ENCODE data around the gene STYK1.

Gene STYK1, protein sequence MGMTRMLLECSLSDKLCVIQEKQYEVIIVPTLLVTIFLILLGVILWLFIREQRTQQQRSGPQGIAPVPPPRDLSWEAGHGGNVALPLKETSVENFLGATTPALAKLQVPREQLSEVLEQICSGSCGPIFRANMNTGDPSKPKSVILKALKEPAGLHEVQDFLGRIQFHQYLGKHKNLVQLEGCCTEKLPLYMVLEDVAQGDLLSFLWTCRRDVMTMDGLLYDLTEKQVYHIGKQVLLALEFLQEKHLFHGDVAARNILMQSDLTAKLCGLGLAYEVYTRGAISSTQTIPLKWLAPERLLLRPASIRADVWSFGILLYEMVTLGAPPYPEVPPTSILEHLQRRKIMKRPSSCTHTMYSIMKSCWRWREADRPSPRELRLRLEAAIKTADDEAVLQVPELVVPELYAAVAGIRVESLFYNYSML

DNA sequence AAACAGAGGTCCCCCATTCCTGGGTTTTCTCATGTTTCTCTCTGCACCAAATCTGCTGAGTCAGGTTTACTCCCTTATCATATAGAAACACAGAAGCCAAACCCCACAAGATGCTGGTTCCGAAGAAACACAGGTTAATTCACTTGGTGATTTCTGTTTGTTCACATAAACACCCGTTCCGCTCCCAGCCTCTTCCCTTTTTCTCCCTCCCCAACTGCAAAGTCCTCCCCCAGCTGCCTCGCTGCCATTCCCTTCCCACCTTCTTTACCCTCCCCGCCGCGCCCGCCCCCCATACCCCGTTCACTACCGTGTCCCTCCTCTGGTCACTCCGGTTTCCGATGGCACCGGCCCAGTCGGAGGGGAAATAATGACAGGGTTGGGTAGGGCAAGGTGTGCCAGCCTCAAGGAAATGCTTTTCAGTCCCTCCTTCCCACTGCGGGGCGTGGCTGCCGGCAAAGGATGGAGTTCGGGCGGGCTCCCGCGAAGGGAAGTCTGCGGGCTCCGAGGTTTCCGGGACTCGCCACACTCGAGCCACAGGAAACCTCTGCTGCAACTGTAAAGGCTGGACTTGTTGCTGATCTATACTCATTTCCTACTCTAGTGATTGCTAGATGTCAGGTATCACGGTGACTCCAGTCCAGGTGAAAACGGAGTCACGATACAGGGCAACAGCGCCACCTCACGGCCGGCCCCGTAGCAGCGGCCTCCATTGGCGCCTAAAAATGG, at the start of gene STYK1:
Gene STYK1 (minus strand): TSS at position 394 of the 726 bp plus-strand sequence. CDS start 39,434 bp downstream, outside the sequence.
- DNase-seq (ENCODE audit: low read depth) = peak; percentile 45

DNA sequence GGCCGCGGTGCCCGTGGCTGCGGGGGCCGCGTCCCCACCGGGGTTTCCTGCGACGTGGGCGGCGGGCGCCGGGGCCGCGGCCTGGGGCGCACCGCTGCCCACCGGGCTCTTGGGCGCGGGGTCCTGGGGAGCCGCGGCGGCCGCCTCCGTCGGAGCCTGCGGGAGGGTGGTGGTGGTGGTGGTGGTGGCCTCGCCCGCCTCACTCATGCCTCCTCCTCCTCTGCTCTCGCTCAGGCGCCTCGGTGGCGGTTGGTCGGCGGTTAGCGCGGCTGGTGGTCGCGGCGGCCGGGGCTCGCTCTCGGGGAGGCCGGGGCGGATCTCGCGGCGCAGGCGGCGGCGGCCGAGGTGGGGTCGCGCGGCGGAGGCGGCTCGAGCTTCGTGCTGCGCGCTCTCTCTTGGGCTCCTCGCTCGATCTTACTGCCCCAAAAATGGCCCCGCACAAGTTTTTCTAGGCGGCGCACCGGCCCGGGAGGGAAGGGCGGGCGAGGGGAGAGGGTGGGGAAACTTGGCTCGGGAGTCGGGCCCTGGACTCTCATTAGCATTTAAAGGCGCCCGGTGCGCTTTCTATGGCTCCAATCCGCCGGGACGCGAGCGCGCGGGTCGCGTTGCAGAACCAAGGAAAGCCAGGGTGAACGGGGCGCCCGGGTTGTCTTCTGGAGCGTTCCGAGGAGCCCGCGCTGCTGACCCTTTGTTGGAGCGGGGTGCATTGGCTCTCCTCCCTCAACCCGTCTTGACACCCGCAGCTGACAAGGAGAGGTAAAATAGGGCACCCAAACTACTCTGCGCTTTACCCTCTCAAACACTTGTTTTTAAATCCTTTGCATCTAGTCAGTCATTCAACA, 49.3 kb upstream of the STYK1 start, which contains the start of gene YBX3:
Gene YBX3 (minus strand): TSS at position 419 of the 842 bp plus-strand sequence. CDS start 212 bp downstream, at position 207.
- no peak for DNase-seq (ENCODE audit: low read depth)

DNA sequence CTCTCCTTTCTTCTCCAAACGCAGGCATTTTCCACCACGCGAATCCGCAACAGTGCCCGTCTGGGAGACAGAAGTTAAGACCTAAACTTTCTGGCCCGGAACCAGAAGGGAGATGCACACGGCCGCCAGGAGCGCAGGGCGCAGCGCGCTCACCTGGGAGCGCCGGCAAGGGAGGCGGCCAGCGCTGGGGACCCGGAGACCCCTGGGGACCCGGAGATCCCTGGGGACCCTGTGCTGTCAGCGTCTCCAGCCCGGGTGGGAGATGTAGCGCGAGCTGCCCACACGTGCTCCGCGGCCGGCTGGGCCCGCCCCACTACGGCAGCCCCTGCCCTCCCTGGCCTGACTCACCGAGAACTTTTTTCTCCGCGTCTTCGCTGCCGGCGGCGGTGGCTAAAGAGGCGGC, 48.7 kb upstream of the STYK1 start:
- DNase-seq (ENCODE audit: low read depth) = no peak

DNA sequence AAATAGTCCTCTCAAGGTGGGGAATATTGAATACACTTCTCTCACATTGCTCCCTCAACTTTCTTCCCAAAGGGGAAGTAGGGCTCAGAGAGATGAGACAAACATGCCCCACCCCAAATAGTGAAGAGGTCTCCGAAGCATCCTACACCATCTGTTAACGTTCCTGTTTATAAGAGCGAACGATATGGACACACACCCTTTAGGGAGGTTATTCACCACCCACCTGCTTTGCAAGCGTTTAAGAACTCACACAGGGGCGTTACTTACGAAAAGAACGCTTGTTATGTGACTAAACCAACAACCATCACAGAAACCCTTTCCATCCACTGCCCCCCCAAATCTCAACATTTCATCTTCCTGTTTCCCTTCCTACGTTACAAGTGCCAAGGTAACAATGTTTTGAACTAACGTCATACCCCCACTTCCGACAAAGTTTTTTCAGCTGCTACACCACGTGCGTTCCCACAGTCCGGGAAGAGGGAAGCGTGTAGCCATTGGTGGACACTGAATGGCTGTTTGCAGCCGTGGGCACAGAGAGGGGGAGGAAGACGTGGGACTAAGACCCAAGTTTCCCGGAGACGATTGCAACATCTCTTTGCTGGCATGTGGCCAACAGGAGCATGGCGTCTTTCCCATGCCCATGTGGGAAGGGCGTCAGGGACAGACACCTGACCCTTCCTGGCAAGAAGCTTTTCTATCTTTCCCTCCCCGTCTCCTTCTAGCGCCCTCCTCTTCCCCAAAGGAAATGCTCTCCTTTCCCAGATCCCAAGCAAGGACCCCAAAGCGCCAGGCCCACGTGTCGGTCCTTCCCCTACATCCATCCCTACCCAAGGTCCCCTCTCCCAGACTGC, 48.0 kb upstream of the STYK1 start:
- peak; percentile 98 for DNase-seq (ENCODE audit: low read depth)

DNA sequence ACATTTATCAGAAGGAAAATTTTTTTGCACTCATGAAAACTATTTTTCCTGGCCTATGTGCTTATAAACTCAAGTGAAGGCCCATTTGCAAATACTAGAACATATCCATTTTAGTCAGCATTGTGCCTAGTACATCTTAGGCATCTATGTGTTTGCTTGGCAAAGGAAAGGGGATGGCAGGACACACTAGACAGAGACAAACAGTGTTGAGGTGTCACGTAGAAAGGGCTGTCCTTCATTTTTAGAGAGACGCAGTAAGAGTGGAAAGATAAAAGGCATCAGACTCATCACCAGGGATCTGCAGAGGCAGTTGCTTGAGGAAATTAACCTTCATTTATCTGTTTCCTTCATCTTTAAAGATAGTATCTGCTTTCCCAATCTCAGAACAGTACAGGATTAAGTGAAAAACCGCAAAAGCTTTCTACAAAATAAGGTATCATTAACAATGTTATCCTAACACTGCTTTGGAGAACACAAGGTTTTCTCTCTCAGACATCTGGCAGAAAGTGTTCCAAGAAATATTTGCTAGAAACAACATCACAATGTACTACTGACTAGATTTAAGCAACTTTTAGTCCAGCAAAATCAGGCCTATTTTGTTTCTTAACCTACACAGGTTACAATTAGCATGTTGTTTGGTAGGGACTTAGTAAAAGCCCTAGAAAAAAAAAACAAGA, 47.3 kb upstream of the STYK1 start:
- DNase-seq (ENCODE audit: low read depth) = no peak

DNA sequence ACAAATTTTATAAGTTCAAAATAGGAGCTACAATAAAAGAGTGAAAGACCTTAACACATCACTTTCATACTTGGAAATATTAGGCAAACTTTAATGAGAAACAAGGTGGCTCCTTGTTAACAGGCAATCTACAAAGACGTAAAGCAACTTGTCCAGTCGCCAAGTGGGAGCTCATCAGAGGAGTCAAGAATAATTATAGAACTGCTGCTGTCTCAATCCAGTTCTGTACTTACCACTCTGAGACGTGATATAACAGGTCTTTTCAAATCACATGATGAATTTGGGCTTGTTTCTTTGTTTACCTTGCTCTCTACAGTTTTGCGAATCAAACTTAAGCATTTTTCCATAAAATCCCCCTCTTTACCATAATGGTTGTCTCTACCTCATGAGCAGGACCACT, 45.6 kb upstream of the STYK1 start:
- DNase-seq (ENCODE audit: low read depth) = no peak

DNA sequence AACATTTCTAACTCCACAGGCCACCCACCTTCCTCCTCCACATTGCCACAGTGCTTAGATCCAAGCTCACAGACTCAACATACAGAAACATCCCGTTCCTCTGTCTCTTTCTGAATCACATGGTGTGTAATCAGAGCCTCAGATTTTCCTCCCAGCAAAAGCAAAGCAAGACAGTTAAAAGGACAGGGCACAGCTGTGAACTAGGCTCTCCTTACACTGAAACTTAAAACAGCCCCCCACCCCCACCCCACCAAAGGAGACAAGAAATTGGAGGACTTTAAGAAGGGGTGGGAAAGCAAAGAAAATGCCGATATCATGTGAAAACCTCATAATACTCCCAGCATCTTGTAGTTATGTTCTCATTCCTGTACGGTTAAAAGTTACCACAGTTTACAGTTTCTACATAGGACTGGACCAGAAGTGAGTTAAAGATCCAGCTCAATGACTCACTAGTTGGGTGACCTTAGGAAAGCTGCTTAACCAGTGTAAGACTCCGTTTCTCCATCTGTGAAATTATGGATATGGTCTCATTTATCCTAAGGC, 44.5 kb upstream of the STYK1 start:
- DNase-seq (ENCODE audit: low read depth) = peak; percentile 64

DNA sequence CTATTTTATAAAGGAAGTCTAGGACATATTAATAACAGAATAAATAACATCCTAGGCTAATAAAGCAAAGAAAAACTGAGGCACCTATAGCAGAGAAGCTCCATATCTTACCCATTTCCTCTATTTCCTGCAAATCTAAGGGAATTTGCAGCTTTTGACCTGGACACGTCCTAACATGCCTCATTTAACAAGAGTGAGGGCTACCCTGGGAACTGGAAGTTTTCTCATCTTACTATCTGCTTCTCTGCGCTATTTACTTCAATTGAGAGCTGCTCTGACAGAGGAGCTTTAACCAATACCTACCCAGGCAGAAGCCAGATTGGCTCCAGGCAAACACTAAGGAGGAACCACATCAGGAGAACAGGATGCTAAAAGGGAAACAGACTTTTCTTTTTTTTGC, 43.6 kb upstream of the STYK1 start:
- DNase-seq (ENCODE audit: low read depth) = no peak

DNA sequence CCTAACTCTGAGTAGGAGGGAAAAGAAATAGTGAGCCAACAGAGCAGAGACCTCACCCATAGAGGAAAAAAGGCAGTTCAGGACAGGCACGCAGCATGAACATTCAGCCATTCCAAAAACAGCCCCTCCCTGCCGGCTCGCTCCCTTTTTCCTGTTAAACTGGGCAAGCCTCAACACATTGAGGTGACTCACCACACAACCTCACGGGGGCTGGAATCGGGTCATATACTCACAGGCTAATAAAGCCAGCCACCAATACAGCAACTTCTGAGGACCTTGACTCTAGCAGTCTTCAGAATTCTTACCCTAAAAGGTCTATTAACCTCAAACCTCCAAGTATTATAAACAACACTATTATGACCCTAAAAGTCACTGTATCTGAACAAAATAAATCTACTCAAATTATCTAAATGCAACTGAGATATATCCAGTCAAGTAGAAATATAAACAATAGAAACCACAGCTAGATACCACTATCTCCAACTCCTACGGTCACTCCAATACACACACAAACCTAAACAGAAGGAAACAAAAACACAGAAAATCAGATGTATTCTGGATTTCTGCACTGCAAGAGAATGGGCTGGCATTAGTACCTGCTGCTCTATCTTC, 43.0 kb upstream of the STYK1 start:
- peak; percentile 68 for DNase-seq (ENCODE audit: low read depth)

DNA sequence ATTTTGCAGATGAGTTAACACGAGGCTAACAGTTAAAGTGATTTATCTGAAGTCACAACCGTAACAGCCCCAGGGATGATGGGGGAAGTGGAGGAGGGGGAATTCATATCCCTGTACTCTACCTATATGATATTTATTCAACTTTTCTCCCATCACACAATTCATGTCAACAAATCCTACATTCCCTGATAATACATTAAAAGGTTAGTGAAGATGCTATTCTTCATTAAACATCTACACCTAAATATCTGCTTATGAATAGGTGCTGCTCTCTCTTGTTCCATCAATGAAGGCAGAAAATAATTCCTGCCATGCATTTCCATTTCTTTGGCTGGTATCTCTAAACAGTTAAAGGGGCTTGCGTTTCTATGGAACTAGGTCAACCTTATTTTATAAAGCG, 42.4 kb upstream of the STYK1 start:
- no peak for DNase-seq (ENCODE audit: low read depth)

DNA sequence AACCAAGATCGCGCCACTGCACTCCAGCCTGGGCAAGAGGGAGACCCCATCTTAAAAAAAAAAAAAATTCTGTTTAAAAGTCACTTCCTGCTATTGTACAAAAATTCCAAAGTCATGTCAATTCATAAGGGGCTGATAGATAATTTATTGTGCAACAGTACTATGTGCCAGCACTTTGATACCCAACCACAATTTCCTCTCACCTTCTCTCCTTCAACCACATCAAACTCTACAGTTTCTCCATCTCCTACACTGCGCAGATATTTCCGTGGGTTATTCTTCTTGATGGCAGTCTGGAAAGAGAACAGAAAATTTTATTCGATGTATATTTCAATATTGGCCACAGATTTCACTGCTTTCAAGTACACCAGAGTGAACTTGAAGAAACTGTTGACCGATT, 41.6 kb upstream of the STYK1 start:
- no peak for DNase-seq (ENCODE audit: low read depth)

DNA sequence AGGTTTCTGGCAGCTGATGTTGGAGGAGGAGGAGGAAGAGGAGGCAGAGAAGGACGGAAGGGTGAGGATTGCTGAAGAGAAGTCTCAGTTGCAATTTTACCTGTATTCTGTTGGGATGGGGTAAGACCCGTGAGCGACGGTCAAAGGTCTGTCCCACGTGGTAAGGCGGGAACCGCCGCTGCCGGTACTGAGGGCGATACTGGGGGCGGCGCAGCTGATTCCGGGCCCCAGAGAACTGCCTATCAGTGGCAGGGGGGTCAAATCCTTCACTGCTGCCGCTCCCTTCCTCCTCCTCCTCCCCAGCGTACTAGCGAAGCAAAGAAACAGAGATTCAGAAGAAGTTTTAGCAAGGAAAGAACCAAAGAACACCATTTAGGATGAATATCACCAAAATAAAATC, 36.0 kb upstream of the STYK1 start:
- no peak for DNase-seq (ENCODE audit: low read depth)

DNA sequence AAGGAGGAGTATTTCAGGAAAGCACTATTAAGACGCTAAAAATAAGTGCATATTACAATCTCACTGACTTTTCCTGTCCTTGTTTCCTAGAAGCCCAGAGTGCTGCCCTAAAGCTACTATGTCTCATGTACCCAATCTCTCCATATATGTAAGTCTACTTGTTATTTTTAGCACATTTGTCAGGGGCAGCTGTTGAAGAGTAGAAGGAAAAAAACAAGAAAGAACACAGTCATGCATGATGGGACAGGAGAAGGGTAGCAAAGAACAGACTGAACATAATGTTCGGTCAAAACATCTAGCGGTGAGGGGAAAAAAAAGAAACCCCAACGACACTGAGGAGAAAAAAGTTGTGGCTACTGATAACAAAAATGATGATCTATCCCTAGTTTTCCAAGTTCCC, 35.0 kb upstream of the STYK1 start:
- no peak for DNase-seq (ENCODE audit: low read depth)

DNA sequence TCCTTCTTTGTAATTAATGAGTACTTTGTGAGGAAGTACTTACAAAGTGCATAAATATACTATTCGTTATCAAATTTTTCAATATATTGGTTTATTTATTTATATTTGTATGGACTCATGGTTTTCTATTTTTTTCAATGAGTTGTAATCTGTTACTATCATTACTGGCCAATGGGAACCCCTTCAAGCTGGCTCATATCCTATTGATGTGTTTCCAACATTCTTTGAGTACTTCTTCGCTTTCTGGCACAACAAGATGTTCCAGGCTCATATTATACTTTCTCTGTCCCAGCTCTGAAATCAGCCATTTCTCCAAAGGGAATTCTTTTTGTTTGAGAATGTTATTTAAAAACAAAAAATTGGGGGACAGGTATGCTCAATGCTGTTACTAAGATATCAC, 31.8 kb upstream of the STYK1 start:
- DNase-seq (ENCODE audit: low read depth) = no peak

DNA sequence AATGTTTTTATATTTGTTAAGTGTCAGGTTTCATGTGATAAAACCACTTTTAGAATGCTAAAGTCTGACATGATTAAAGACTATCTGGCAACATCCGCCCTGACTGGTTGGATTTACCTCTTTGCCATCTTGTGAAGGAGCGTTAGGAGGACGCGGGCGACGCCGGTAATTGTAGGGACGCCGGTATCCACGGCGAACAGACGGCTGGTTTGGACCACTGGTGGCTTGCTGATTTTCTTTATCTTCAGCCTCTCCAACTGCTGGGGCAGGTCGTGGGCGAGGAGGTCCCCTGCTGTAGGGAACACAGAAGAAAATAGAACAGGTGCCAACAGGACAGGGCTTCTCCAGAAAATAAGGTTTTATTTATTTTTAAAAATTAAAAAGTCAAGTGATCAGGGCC, 28.0 kb upstream of the STYK1 start:
- DNase-seq (ENCODE audit: low read depth) = no peak

DNA sequence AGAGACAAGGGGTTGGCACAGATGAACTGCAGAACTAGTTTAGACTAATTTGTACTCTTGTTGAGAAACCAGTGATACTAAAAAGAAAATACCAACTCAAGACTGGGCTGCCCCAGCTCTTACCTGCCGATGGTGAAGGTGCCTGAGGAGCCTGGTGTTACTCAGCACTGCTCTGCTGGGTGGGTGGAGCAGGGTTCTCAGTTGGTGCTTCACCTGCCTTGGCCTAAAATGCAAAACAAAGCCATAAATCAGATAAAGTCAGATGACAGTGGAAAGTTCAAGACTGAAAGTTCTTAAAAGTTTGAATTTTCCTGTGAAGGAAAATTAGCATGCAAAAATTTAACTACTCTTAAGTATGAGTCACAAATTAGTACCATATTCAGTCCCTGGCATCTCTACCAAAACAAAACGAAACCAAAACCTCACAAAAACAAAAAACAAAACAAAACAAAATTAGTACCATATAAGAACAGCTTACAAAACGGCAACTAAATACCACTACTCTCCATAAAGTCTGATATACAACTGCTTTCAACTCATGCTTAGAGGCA, 27.4 kb upstream of the STYK1 start:
- no peak for DNase-seq (ENCODE audit: low read depth)

DNA sequence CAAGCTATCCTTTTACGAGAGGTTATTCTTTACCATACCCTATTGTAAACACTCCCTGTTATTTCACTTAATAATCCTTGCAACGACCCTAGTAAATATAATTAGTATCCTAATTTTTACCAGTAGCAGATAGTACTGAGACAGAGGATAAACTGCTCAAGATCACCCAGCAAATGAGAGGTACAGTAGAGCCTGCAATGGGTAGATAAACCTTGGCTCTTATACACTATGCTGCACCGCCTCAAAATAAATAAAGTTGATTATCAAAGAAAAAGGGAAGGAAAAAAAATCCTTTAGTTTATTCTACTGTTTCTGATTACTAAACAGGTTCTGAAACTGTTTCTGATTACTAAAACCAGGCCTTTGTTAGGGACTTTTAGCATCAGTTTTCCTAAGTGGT, 26.7 kb upstream of the STYK1 start:
- no peak for DNase-seq (ENCODE audit: low read depth)

DNA sequence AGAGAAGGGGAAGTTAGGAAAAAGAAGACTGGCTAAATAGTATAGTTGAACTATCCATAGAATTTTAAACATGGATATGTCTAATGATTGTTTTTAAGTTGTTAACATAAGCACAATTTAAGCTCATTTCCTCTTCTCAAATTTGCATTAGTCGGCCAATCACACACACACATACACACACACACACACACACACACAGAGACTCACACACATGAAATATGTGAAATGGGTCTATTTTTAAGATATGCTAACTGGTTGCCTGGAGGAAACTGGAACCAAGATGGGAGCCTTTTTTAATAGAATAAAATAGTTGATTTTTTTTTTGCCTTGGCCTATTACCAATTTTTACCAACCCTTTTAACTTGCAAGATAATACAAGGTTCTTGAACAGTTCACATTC, 24.0 kb upstream of the STYK1 start:
- DNase-seq (ENCODE audit: low read depth) = no peak

DNA sequence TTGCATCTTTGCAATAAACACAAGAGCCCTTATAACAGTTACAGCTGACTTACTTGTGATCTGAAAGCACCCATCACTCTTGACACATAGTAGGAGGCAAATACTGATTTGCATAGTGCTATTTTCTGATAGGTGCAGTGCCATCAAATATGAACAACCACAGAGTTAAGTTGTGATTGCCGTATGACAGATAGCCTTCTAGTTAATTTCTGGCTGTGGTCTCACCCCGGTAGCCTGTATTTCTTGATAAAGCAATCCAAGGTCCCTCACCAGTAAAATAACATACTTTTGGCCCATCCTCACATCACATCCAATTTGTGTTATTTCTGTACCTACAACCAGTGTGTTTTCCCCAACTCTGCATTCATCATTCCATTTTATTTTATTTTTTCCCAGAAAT, 23.3 kb upstream of the STYK1 start:
- no peak for DNase-seq (ENCODE audit: low read depth)

DNA sequence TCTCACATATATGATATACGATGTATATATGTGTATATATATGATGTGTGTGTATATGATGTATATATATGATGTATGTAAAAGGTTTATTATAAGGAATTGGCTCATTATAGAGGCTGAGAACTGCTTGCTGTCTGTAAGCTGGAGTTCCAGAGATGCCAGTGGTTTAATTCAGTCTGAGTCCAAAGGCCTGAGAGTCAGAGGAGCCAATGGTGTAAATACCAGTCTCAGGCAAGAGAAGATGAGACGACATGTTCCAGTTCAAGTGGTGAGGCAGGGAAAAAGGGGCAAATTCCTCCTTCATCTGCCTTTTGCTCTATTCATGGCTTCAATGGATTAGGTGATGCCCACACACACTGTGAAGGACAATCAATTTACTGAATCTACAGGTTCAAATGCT, 17.1 kb upstream of the STYK1 start:
- DNase-seq (ENCODE audit: low read depth) = no peak
